Cardiac fibroblast (primary cell): ENCODE results near the gene THAP5.
"Not testable (repeated sequence)": the region's sequence is repeated elsewhere in the genome, so short reads cannot be mapped to it uniquely, and the experiment has no call there.

Experiments used
- DNase-seq, 2 donors: peaks; one replicate each; pipeline versions ENCODE4 v3.0.0 to v3.0.0-alpha.2; 2010; ENCODE audit warnings: low read depth in 2 of 2
- H3K4me3 ChIP-seq, 2 donors: replicated peaks in 1 of 2; 1 replicate in 1 of 2; 2 replicates in 1 of 2; pipeline ENCODE4 v1.5.1; 2011; ENCODE audit warnings: low read depth in 2 of 2, low read length in 2 of 2, mild to moderate bottlenecking in 2 of 2, moderate library complexity in 1 of 2
- TF ChIP-seq, protein P1 (sequence below): IDR thresholded peaks from one replicate; pipeline ENCODE4 v1.5.1; 2011; ENCODE audit warnings: low read depth, mild to moderate bottlenecking, low read length, inconsistent platforms

THAP5 gene

DNA sequence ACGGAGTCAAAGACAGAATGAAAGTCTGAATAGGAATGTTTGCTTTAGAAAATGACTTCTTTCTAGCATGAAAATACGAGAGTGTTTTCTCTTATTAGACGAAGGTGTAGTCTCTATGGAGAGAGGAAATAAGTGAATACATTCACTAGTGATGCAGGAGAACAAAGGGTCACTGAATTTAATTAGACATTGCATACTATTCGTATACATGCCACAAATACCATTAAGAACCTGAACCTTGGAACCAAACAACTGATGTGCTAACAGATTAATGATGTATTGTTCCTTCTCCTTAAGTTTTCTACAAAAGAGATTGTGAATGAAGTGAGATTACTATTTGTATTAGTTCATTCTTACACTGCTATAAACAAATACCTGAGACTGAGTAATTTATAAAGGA is 10.3 kb downstream of the THAP5 start:
- H3K4me3 ChIP-seq, result no peak overlapping the region
- no peak for DNase-seq
- TF ChIP-seq, protein P1, sequence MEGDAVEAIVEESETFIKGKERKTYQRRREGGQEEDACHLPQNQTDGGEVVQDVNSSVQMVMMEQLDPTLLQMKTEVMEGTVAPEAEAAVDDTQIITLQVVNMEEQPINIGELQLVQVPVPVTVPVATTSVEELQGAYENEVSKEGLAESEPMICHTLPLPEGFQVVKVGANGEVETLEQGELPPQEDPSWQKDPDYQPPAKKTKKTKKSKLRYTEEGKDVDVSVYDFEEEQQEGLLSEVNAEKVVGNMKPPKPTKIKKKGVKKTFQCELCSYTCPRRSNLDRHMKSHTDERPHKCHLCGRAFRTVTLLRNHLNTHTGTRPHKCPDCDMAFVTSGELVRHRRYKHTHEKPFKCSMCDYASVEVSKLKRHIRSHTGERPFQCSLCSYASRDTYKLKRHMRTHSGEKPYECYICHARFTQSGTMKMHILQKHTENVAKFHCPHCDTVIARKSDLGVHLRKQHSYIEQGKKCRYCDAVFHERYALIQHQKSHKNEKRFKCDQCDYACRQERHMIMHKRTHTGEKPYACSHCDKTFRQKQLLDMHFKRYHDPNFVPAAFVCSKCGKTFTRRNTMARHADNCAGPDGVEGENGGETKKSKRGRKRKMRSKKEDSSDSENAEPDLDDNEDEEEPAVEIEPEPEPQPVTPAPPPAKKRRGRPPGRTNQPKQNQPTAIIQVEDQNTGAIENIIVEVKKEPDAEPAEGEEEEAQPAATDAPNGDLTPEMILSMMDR, result no peak

DNA sequence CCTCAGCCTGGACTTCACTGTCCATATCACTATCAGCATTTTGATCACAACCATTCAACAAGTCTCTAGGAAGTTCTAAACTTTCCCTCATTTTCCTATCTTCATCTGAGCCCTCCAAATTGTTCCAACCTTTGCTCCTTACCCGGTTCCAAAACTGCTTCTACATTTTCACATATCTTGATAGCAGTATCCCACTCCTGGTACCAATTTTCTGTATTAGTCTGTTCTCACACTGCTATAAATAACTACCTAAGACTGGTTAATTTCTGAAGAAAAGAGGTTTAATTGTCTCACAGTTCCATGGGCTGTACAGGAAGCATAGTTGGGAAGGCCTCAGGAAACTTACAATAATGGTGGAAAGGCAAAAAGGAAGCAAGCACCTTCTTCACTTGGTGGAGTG is 11.9 kb downstream of the THAP5 start:
- TF ChIP-seq, protein P1, result no peak
- H3K4me3 ChIP-seq, result no peak overlapping the region
- no peak for DNase-seq

DNA sequence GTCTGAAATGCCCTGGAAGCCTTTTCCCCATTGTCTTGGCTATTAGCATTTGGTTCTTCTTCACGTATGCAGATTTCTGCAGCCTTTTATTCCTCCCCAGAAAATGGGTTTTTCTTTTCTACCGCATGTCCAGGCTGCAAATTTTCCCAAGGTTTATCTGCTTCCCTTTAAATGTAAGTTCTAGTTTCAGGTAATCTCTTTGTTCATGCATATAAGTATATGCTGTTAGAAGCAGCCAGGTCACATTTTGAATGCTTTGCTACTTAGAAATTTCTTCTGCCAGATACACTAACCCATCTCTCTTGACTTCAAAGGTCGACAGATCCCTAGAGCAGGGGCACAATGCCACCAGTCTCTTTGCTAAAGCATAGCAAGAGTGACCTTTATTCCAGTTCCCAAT is 12.3 kb downstream of the THAP5 start:
- TF ChIP-seq, protein P1, result no peak
- no peak overlapping the region for H3K4me3 ChIP-seq
- no peak for DNase-seq

DNA sequence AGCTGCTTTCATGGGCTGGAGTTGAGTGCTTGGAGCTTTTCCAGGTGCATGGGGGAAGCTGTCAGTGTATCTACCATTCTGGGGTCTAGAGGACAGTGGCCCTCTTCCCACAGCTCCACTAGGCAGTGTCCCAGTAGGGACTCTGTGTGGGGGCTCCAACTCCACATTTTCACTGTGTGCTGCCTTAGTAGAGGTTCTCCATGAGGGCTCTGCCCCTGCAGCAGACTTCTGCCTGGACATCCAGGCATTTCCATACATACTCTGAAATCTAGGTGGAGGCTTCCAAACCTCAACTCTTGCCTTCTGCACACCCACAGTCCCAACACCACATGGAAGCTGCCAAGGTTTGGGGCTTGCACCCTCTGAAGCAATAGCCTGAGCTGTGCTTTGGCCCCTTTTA is 12.8 kb downstream of the THAP5 start:
- H3K4me3 ChIP-seq, DNase-seq: not testable (repeated sequence)

DNA sequence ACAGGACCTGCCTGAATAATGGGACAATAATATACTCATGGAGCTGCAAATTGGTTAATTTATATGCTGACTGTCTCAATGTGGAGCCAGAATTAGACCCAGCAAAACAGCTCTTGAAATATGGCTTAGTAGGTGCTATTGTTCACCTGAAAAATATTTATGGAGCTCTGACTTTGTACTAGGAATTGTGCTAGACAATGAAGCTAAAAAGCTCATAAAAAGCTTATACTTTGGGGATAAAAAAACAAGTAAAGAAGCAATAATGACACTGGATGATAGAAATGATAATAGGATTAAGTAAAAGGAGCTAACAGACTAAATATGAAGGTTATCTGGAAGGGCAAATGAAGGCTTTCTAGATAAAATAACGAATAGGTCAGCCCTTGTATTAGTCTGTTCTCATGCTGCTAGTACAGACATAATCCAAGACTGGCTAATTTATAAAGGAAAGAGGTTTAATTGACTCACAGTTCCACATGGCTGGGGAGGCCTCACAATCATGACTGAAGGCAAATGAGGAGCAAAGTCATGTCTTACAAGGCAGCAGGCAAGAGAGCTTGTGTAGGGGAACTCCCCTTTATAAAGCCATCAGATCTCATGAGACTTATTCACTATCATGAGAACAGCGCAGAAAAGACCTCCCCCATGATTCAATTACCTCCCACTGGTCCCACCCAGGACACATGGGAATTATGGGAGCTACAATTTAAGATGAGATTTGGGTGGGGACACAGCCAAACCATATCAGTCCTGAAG is 21.2 kb downstream of the THAP5 start:
- H3K4me3 ChIP-seq, DNase-seq: not testable (repeated sequence)

DNA sequence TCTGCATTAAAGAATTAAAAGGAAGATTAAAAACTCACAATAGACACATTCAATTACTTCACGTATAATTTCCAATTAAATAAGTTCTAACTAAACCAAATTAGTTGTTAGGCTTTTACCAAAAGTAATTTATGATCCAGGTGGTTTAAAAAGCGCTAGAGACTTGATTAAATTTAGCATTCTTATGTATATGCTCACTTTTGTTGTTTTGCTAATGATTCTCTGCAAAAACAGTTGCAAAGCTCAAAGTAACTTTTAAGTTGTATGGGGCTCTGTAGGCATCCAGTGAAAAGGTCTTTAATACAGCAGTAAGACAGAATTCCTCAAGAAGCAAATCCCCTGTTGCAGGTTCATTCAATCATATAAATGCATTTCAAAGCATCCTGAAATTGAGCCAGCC is 28.0 kb downstream of the THAP5 start:
- DNase-seq, result no peak
- H3K4me3 ChIP-seq, result no peak overlapping the region
- TF ChIP-seq, protein P1, result no peak

DNA sequence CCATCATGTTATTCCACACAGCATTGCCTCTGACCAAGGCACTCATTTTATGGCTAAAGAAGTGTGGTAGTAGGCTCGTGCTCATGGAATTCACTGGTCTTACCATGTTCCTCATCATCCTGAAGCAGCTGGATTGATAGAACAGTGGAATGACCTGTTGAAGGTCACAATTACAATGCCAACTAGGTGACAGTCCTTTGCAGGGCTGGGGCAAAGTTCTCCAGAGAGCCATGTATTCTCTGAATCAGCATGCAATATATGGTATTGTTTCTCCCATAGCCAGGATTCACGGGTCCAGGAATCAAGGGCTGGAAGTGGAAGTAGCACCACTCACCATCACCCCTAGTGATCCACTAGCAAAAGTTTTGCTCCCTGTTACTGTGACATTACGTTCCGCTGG is 30.8 kb downstream of the THAP5 start:
- not testable (repeated sequence) for DNase-seq, H3K4me3 ChIP-seq

DNA sequence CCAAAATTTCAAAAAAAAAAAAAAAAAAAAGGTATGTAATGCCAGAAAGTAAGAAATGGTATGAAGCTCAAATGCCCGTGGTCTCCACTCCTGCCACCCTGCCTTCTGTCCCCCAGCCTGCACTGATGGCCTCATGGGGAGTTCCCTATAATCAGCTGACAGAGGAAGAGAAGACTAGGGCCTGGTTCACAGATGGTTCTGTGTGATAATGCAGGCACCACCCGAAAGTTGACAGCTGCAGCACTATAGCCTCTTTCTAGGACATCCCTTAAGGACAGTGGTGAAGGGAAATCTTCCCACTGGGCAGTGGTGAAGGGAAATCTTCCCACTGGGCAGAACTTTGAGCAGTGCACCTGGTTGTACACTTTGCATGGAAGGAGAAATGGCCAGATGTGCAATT is 31.3 kb downstream of the THAP5 start:
- H3K4me3 ChIP-seq, DNase-seq: not testable (repeated sequence)

DNA sequence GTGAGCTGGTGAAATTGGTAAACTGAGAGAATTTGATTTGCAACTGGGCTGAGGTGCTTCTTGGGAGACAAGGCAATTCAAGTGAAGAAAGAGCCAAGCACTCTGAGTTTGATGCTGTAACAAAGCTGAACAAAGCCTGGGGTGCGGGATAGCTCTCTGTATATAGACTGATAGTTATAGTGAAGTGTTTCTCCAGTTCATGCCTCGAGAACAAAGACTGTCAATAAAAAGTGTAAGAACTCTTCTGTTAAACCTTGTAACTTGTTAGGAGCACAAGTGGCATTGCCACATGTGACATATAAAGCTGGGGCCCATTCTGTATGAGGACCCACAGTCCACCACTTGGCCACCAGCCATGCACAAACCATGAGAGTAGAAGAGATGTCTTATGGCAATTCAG is 32.3 kb downstream of the THAP5 start:
- TF ChIP-seq, protein P1, result no peak
- H3K4me3 ChIP-seq, result no peak overlapping the region
- no peak for DNase-seq
